Measurements from ENCODE around the gene CADM4.

- TF ChIP-seq CTCF (IDR thresholded peaks at IDR 0.05) (no peak), POLR2A (IDR thresholded peaks at IDR 0.05) (no peak)
Measured at GRCh38 chr19:43612374-43612773, 27.3 kb downstream of the CADM4 start.

All from right lobe of liver (tissue), 4 donors.